HG02571 (cell line): ENCODE data around the gene GJB6.

ENCODE experiments used
- ATAC-seq: cut with Tn5 transposase; IDR thresholded peaks from one replicate; pipeline ENCODE4 v1.9.1; 2021; ENCODE audit warnings: mild to moderate bottlenecking, moderate library complexity; ENCODE audit not compliant: unreplicated experiment

Gene GJB6

DNA sequence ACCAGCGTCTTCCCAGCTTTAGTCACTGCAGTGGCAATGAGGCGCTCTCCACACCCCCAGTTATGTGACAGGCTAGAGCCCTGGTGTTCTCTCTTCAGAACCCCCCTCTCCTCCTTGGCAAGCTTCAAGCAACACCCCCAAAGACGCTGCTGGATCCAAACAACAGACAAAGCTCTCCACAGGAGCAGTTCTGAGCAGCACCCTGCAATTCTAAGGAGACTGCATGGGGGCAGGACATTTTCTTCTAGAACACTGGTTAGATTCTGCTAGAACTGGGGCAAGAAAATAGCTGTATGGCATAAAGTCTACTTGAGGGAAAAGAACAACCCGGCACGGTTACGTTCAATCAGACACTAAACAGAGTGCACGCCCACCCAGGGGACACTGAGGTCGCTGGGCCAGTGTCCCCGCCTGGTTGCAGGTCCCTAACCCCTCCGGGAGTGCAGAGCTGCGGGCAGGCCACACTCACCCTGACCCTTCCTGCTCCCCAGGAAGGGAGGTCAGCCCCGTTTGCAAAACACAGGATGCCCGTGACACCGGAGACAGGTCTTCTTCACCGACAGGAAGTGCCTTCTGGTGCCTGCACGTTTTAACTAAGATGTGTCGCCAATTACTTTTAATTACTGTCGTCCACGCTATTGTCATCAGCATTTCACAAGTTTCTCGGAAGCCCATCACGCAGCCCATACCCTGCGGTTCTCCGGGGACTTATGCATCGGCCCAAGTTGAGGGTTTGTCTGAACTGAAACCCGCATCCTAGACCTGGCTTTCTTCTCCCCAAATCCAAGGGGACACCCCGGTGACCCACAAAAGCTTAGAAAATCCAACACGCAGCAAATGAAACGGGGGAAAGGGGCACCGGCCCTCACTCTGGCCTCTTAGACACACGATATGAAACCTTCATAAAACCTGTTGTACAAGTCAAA lies 943 bp downstream of the GJB6 start:
- no peak for ATAC-seq

DNA sequence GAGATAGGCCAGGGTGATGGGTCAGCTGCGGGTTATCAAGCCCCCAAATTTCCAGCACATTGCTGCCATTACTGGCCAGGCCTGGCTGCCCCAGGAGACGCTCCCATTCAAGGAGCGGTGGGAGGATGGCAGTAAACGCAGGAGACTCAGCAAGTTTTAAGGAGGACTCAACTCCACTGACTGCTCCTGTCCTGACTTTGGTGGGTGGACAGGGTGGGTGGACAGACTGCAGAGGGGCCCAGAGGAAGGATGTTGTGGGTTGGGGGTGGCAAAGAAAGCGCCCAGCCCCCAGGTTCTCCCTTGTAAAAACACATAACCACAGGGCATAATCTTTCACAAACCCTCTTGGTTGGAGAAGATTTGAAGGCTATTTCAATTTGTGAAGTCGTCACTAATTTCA lies 4.4 kb downstream of the GJB6 start:
- ATAC-seq = no peak

GRCh38 chr13:20227288-20227687 lies 4.8 kb downstream of the GJB6 start:
- ATAC-seq = no peak

DNA sequence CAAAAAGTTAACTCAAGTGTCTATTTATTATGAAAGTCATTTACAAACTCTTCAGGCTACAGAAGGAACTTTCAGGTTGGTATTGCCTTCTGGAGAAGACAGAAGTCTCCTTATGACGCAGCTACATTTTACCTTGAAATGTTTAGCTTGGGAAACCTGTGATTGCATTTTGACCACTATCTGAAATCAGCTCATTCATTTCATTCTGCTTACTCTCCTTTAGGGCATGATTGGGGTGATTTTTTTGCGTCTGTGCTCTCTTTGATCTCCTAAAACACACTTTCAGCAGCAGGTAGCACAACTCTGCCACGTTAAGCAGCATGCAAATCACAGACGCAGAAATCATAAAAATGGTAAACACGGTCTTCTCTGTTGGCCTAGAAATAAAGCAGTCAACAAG lies 9.6 kb downstream of the GJB6 start:
- ATAC-seq = no peak

- ATAC-seq = no peak
These were observed 10.3 kb downstream of the GJB6 start for GRCh38 chr13:20221772-20222171.

- peak; percentile 79 for ATAC-seq
These were observed 12.5 kb downstream of the GJB6 start for GRCh38 chr13:20219577-20219976.

DNA sequence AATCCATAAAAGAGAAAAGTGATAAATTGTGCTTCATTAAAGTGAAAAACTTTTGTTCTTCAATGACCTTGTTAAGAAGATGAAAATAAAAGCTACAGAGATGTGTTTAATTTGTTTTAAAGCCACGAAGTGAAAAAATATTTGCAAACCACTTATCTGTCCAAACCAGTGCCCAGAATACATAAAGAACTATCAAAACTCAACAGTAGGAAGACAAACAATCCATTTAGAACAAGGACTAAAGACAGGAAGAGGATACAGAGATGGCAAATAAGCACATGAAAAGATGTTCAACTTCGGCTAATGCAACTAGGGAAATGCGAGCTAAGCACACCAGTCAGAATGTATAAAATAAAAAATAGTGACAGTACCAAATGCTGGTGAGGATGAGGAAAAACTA lies 15.0 kb downstream of the GJB6 start:
- no peak for ATAC-seq

DNA sequence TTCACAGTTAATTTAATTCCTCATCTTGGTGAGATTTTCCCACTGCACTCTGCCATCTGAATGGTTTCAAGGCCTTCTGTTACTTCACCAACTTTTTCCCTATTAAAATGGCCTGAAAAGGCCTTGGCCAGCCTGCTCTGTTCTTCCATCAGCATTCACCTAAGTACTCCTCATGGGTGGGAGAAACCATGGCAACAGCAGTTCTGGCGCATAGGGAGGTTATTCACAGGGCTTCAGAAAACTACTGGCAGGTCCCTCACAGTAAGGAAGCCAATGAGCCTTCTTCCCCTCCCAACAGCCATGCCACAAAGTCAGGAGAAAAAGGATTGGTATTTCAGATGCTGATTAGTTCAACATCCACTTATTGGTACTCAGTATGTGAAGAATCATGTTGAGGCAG lies 22.2 kb downstream of the GJB6 start:
- no peak for ATAC-seq

- ATAC-seq = no peak
These were observed 25.4 kb downstream of the GJB6 start for GRCh38 chr13:20206698-20207235.

DNA sequence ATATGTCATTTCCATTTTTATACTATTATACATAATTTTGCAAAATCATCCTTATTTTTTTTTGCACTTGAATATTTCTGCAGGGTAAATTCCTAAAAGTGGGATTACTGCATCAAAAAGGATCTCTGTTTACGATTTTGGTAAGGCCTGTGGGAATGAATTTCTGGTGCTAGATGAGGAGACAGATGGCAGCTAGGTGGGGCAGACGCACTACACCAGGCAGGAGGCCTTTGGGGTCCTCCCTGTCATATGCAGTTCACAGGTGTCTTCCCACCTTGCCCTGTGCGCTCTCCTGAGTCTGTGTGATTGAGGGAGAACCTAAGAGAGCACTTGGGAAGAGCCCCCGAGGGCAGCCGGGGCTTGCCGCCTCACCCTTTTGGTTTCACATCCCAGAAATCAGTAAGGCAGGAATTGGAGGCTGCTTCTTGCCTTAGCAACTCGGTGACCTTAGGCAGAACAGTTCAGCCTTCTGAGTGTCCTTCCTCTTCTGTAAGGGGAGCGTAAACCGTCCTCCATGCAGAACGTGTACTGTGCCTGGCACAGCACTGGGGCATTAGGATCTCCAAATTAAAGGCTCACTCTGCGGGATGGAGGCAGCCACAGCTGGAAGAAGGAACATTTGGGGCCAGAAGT lies 25.9 kb downstream of the GJB6 start:
- no peak for ATAC-seq

DNA sequence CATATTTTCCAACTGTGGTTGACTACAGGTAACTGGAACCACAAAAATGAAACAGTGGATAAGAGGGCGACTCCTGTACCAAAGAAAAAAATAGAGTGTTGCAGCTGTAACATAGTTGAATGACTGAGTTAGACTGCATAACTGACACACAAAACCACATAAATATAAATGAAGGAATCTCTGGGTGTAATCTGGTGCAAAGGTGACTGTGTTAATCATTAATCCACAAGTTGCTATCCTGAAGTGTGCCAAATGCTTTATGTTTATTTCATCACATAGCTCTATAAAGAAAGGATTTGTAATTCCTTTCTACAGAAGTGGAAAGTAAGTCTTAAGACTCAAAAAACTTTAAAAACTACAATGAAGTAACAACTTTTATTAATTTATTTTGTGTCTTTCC lies 33.3 kb downstream of the GJB6 start:
- no peak for ATAC-seq

DNA sequence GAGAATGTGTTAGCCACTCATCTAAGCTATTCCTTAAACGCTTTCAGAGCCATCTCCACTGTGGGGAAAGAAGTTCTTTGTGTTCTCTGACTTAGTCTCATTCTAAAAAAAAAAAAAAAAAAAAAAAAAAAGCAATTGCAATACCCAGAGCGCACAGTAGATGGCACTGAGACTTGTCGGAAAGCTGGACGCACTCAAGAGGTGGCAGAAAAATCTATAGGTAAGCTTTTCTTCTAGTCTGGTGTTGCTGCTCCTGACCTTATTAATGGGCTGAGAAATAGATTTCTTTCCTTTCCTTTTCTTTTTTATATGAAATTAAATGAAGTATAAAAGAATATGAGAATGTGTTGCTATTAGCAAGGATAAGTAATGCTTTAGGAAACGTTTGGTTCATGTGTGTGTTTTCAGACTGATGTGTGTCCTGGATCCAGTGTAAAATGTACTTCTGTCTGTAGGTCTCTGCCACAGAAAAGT lies 34.7 kb downstream of the GJB6 start:
- ATAC-seq = no peak

DNA sequence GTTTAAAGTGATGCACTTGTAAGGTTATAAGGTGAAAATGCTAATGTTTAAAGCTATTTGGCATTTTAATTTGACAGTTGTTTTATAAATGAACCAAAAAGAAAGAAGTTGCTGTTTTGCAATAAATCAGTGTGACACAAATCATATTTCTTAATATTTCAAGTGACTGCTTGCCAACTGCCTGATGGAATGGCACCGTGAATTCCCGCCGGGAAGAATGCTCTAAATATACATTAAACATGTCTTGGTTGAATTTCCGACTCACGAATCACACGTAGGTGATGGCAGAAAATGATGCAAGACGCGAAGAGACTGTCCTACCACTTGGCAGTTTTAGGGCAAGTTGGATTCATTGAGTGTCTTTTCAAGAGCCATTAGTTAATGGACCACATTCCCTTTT lies 36.3 kb downstream of the GJB6 start:
- ATAC-seq = no peak

- ATAC-seq = no peak
These were observed 38.0 kb downstream of the GJB6 start for GRCh38 chr13:20193907-20194631.

GRCh38 chr13:20193162-20193906 lies 38.8 kb downstream of the GJB6 start:
- no peak for ATAC-seq

DNA sequence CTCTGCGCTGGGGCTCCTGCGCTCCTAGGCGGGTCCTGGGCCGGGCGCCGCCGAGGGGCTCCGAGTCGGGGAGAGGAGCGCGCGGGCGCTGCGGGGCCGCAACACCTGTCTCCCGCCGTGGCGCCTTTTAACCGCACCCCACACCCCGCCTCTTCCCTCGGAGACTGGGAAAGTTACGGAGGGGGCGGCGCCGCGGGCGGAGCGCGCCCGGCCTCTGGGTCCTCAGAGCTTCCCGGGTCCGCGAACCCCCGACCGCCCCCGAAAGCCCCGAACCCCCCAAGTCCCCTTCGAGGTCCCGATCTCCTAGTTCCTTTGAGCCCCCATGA lies 39.3 kb downstream of the GJB6 start, which contains the start of gene GJB2:
GJB2 (minus strand) TSS at position 103 of the 326 bp plus-strand sequence. CDS start 3,357 bp downstream, outside the sequence.
- no peak for ATAC-seq

DNA sequence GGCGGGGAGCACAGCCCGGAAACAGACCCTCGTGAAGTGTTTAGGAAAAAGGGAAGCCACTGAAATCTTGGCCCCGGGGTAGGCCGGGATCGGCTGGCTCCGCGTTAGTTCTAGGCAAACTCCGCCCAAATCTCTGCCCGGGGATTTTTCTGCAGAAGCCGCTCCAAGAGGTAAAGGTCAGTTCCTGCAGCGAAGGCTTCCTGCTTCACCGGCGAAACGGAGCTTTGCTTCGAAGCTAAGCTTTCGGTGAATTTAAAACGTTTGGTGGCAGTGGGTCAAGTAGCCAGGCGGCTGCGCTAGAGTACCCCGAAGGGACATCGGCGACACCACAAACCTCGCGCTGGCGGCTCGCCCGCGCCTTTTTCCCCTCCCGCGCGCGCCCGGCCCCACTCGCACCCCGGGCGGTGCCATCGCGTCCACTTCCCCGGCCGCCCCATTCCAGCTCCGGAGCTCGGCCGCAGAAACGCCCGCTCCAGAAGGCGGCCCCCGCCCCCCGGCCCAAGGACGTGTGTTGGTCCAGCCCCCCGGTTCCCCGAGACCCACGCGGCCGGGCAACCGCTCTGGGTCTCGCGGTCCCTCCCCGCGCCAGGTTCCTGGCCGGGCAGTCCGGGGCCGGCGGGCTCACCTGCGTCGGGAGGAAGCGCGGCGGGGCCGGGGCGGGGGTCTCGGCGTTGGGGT lies 39.8 kb downstream of the GJB6 start:
- ATAC-seq = no peak

DNA sequence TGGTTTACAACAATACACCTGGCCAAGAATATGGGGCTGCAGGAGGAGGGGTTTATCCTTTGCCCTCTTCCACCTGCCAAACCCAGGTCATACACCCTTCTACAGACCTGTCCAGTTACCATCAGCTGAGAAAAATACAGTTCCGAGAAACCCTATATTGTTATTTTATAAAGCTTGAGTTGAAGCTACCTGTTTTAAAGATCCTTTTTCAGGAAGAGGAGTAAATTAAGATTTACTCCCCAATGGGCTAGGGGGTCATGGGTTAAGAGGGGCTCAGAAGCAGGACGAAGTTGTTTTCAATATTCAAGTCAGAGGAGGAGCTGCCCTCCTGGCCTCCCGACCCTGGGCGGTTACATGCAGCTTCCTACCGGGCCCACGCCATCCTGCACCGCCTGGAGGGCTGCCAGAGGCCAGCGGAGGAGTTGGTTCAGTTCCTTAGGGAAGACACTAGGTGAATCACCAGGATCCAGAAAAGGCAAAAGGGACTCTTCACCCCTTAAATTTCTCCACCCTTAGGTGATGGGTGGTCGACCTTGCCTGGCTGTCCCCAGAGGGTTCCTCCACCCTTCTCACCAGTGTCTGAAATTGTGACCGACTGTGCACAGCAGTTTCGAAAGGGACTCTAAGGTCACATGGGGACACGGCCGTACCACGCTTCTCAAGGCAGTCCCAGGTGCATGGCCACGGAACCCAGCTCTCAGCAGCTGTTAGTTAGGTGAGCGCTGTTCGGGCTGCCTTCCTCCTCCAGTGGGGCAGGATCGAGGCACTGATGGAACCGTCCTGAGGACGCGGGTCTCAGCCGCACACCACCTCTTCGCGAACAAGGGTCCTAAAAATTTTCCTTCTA lies 40.6 kb downstream of the GJB6 start:
- ATAC-seq = no peak
